ENCODE data around the gene DHX34. TPM values are rescaled to one million over a fixed set of nuclear protein-coding genes. Genes with fewer than 3 reads are reported as not detected.

DHX34 gene
- total and polyA plus RNA-seq, 9 of the 15 experiments (the other 6 are each of a cell fraction or from before 2014, with no cell fraction given): 0.36 to 42.0 (median 15.0) TPM

- TF ChIP-seq TCF15 (CRISPR knock-in tag; IDR thresholded peaks at IDR 0.05) (no peak), SRF (CRISPR knock-in tag; IDR thresholded peaks at IDR 0.05) (no peak), ZNF830 (CRISPR knock-in tag; IDR thresholded peaks at IDR 0.05) (no peak), NR2F6 (CRISPR knock-in tag; IDR thresholded peaks at IDR 0.05) (no peak), ZNF75A (CRISPR knock-in tag; IDR thresholded peaks at IDR 0.05) (no peak), CXXC5 (CRISPR knock-in tag; IDR thresholded peaks at IDR 0.05) (no peak), DMBX1 (CRISPR knock-in tag; IDR thresholded peaks at IDR 0.05; ENCODE audit: borderline replicate concordance) (no peak), ZBTB9 (CRISPR knock-in tag; IDR thresholded peaks at IDR 0.05) (no peak), CREM (IDR thresholded peaks at IDR 0.05; ENCODE audit: low read depth) (peak; percentile 30; the same call in 1 of the 2 replicates)
- TF ChIP-seq, protein P1, sequence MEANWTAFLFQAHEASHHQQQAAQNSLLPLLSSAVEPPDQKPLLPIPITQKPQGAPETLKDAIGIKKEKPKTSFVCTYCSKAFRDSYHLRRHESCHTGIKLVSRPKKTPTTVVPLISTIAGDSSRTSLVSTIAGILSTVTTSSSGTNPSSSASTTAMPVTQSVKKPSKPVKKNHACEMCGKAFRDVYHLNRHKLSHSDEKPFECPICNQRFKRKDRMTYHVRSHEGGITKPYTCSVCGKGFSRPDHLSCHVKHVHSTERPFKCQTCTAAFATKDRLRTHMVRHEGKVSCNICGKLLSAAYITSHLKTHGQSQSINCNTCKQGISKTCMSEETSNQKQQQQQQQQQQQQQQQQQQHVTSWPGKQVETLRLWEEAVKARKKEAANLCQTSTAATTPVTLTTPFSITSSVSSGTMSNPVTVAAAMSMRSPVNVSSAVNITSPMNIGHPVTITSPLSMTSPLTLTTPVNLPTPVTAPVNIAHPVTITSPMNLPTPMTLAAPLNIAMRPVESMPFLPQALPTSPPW (CRISPR knock-in tag; IDR thresholded peaks at IDR 0.05): 0 out of 2 replicates have a peak, but pooled peaks have one; percentile 23
- TF ChIP-seq, protein P2, sequence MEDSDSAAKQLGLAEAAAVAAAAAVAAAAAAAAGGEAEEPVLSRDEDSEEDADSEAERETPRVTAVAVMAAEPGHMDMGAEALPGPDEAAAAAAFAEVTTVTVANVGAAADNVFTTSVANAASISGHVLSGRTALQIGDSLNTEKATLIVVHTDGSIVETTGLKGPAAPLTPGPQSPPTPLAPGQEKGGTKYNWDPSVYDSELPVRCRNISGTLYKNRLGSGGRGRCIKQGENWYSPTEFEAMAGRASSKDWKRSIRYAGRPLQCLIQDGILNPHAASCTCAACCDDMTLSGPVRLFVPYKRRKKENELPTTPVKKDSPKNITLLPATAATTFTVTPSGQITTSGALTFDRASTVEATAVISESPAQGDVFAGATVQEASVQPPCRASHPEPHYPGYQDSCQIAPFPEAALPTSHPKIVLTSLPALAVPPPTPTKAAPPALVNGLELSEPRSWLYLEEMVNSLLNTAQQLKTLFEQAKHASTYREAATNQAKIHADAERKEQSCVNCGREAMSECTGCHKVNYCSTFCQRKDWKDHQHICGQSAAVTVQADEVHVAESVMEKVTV (CRISPR knock-in tag; IDR thresholded peaks at IDR 0.05): no peak
- TF ChIP-seq, protein P3, sequence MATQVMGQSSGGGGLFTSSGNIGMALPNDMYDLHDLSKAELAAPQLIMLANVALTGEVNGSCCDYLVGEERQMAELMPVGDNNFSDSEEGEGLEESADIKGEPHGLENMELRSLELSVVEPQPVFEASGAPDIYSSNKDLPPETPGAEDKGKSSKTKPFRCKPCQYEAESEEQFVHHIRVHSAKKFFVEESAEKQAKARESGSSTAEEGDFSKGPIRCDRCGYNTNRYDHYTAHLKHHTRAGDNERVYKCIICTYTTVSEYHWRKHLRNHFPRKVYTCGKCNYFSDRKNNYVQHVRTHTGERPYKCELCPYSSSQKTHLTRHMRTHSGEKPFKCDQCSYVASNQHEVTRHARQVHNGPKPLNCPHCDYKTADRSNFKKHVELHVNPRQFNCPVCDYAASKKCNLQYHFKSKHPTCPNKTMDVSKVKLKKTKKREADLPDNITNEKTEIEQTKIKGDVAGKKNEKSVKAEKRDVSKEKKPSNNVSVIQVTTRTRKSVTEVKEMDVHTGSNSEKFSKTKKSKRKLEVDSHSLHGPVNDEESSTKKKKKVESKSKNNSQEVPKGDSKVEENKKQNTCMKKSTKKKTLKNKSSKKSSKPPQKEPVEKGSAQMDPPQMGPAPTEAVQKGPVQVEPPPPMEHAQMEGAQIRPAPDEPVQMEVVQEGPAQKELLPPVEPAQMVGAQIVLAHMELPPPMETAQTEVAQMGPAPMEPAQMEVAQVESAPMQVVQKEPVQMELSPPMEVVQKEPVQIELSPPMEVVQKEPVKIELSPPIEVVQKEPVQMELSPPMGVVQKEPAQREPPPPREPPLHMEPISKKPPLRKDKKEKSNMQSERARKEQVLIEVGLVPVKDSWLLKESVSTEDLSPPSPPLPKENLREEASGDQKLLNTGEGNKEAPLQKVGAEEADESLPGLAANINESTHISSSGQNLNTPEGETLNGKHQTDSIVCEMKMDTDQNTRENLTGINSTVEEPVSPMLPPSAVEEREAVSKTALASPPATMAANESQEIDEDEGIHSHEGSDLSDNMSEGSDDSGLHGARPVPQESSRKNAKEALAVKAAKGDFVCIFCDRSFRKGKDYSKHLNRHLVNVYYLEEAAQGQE (IDR thresholded peaks at IDR 0.05; ENCODE audit: borderline replicate concordance): peak; percentile 46; the same call in 1 of the 2 replicates
- TF ChIP-seq, protein P3 (CRISPR knock-in tag; IDR thresholded peaks at IDR 0.05; ENCODE audit: low read depth): no peak
- TF ChIP-seq, protein P4, sequence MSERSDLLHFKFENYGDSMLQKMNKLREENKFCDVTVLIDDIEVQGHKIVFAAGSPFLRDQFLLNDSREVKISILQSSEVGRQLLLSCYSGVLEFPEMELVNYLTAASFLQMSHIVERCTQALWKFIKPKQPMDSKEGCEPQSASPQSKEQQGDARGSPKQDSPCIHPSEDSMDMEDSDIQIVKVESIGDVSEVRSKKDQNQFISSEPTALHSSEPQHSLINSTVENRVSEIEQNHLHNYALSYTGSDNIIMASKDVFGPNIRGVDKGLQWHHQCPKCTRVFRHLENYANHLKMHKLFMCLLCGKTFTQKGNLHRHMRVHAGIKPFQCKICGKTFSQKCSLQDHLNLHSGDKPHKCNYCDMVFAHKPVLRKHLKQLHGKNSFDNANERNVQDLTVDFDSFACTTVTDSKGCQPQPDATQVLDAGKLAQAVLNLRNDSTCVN (CRISPR knock-in tag; IDR thresholded peaks at IDR 0.05): no peak
These were observed 65.4 kb downstream of the DHX34 start (continued) for GRCh38 chr19:47414469-47414868.
